K562 (cell line): ENCODE results near the gene HHLA2.

Source experiments
- HMGN3 ChIP-seq: IDR thresholded peaks from 2 replicates; pipeline ENCODE4 v1.6.1; 2011; ENCODE audit warnings: borderline replicate concordance, low read depth, mild to moderate bottlenecking, mixed read lengths, low read length; ENCODE audit not compliant: insufficient read length; ENCODE audit errors: extremely low read depth
- PBX2 ChIP-seq, 2 experiments: IDR thresholded peaks in 1 of 2; conservative IDR thresholded peaks in 1 of 2; 2 replicates each; pipeline ENCODE4 v1.6.1; 2016; ENCODE audit warnings: low read depth in 2 of 2, mild to moderate bottlenecking in 1 of 2, missing compliant biosample characterization in 1 of 2, missing genetic modification characterization in 1 of 2, moderate library complexity in 1 of 2
- POLR2A ChIP-seq: fragments of 450-650 bp; conservative IDR thresholded peaks from 2 replicates; pipeline ENCODE4 v1.6.1; 2016
- SREBF2 ChIP-seq: sonication (generic); formaldehyde crosslinking; IDR thresholded peaks from 2 replicates; pipeline ENCODE4 v1.4.0; 2020; ENCODE audit warnings: mild to moderate bottlenecking, missing genetic modification reagents
- TOE1 ChIP-seq, 2 experiments: fragments of 450-650 bp in 1 of 2; sonication (generic) in 1 of 2; formaldehyde crosslinking in 1 of 2; IDR thresholded peaks; 2 replicates each; pipeline versions ENCODE4 v1.7.1 to v1.8.0; 2016 to 2022; ENCODE audit warnings: borderline replicate concordance in 2 of 2, mild to moderate bottlenecking in 2 of 2, antibody characterized with exemption in 1 of 2, inconsistent platforms in 1 of 2, low read depth in 1 of 2, missing genetic modification reagents in 1 of 2, moderate library complexity in 1 of 2
- ZNF398 ChIP-seq: fragments of 250-450 bp; sonication (Bioruptor Pico); IDR thresholded peaks from 2 replicates; pipeline ENCODE4 v1.8.0; 2021; ENCODE audit warnings: moderate library complexity, mild to moderate bottlenecking, inconsistent platforms
- ZNF592 ChIP-seq: fragments of 450-650 bp; IDR thresholded peaks from 2 replicates; pipeline ENCODE4 v1.6.1; 2017; ENCODE audit warnings: antibody characterized with exemption, mild to moderate bottlenecking

GRCh38 chr3:108250626-108251025, 45.7 kb upstream of the HHLA2 start:
- TF ChIP-seq HMGN3 (no peak), PBX2 (CRISPR knock-in tag; IDR thresholded peaks at IDR 0.05; ENCODE audit: low read depth) (no peak), PBX2 (tag; conservative IDR thresholded peaks at IDR 0.05; ENCODE audit: low read depth) (no peak), SREBF2 (no peak), POLR2A (no peak), TOE1 (IDR thresholded peaks at IDR 0.05; ENCODE audit: borderline replicate concordance) (no peak), TOE1 (CRISPR knock-in tag; IDR thresholded peaks at IDR 0.05; ENCODE audit: borderline replicate concordance, low read depth) (no peak), ZNF592 (no peak), ZNF398 (no peak)
